Choroid plexus epithelial cell (primary cell): ENCODE measurements around the gene TOR4A.

Source experiments
- DNase-seq: peaks from one replicate; pipeline ENCODE4 v3.0.0-alpha.2; 2010; ENCODE audit warnings: low read depth
- H3K4me3 ChIP-seq: 2 replicates; pipeline ENCODE4 v1.5.1; 2011; ENCODE audit warnings: low read depth, mild to moderate bottlenecking, control low read depth, low read length, moderate library complexity
- CTCF ChIP-seq: conservative IDR thresholded peaks from 2 replicates; pipeline ENCODE4 v1.5.1; 2011; ENCODE audit warnings: low read depth, mild to moderate bottlenecking, control low read depth, inconsistent platforms, low read length, moderate library complexity

The TOR4A gene

GRCh38 chr9:137300567-137301080 is 23.1 kb downstream of the TOR4A start:
- peak overlapping the region; percentile 47 for H3K4me3 ChIP-seq
- no peak for DNase-seq
- no peak for TF ChIP-seq CTCF

- peak; percentile 66 for DNase-seq
- H3K4me3 ChIP-seq: peak overlapping the region; percentile 47
- no peak for TF ChIP-seq CTCF
Observed at GRCh38 chr9:137301081-137301947, 23.8 kb downstream of the TOR4A start.

DNA sequence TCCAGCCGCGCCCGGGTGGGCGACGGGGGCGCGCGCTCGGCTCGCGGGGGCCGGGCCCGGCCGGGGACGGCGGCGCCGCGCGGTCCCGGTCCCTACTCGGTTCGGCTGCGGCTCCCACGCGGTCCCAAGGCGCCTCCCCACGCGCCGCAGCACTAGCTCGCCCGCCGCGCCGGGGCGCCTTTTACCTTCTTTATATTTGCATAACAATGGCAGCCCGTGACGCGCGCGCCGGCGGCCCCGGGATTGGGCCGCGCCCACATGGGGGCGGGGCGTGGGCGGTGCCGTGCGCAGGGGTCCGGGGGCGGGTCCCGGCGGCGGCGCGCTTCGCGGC is 24.6 kb downstream of the TOR4A start, which contains the start of gene NRARP:
Gene NRARP, minus strand, starts transcription at position 154 of the 331 bp plus-strand sequence. CDS start 343 bp downstream, outside the sequence.
- no peak for TF ChIP-seq CTCF
- H3K4me3 ChIP-seq: peak within 1 kb of the TSS; percentile 47
- peak; percentile 64 for DNase-seq

- DNase-seq: peak; percentile 57
- TF ChIP-seq CTCF: peak; percentile 52
- peak overlapping the region; percentile 39 for H3K4me3 ChIP-seq
Observed at GRCh38 chr9:137302449-137303150, 25.1 kb downstream of the TOR4A start.

GRCh38 chr9:137303151-137303892 is 25.8 kb downstream of the TOR4A start:
- no peak for DNase-seq
- no peak for TF ChIP-seq CTCF
- no peak overlapping the region for H3K4me3 ChIP-seq

GRCh38 chr9:137303893-137304382 is 26.4 kb downstream of the TOR4A start:
- TF ChIP-seq CTCF: no peak
- no peak for DNase-seq
- no peak overlapping the region for H3K4me3 ChIP-seq
